Activated CD4-positive, alpha-beta T cell treated with anti-CD3 and anti-CD28 coated beads, Interleukin-2, amount 50 U/mL, for 48 hours (primary cell): ENCODE data around the gene SUSD2.
"Not testable (repeated sequence)": the region's sequence is repeated elsewhere in the genome, so short reads cannot be mapped to it uniquely, and the experiment has no call there.

Experiments
- DNase-seq, 2 experiments: peaks; one replicate each; pipeline ENCODE4 v3.0.0-alpha.2; 2020

The SUSD2 gene

DNA sequence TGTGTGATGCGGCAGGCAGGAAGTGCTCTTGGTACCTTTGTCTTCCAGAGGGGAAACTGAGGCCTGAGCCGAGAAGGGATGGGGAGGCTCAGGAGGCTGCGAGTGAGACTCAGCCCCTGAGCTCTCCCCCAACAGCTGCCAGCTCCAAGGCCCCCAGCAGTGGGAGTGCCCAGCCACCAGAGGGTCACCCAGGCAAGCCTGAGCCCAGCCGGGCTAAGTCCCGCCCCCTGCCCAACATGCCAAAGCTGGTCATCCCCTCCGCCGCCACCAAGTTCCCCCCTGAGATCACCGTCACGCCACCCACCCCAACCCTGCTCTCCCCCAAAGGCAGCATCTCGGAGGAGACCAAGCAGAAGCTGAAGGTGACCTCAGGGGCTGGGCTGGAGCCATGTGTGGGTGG is 3.8 kb upstream of the SUSD2 start:
- DNase-seq: no peak

DNA sequence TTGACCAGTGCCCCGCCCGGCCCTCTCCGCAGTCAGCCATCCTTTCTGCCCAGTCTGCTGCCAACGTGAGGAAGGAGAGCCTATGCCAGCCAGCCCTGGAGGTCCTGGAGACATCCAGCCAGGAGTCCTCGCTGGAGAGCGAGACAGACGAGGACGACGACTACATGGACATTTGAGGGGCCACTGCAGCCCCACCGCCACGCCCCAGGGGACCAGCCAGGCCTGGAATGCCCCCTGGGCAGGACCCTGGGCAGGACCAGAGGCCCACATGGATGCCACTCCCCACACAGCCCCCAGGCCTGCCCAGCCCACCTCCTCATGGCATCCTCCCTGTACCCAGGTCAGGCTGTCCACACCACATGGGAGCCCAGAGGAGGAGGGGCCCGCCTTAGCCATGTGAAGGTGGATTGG is 3.3 kb upstream of the SUSD2 start:
- no peak for DNase-seq

DNA sequence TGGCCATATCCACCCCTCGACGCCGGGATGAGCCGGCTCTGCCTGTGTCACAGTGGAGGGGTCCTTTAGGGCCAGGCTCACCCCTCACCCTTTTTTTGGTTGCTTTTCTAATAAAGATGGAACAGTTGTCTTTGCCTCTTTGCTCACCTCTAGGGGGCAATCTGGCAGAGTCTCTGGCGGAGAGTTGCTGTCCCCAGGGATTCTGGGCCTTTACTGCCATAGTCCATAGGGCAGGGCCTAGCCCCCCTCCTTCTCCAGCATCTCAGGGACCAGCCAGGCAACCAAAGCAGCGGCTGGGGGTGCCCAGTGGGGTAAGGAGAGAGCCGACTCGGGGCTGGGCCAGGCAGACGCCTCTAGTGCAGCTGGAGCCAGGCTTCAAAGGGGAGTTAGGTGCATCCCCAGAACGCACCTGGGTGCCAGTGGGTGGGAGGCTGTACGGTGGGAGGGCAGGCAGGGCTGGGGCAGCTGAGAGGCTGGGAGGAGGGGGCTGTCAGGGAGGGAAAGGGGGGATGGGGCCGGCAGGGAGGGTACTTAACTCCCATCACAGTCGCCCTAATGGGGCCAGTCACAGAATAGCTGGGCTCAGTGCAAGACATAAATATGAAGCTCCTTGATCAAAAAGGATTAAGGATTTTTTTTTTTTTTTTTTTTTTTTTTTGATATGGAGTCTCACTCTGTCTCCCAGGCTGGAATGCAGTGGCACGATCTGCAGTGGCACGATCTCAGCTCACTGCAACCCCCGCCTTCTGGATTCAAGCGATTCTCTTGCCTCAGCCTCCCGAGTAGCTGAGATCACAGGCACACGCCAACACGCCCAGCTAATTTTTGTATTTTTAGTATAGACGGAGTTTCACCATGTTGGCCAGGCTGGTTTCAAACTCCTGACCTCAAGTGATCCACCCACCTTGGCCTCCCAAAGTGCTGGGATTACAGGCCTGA is 2.5 kb upstream of the SUSD2 start:
- no peak for DNase-seq

DNA sequence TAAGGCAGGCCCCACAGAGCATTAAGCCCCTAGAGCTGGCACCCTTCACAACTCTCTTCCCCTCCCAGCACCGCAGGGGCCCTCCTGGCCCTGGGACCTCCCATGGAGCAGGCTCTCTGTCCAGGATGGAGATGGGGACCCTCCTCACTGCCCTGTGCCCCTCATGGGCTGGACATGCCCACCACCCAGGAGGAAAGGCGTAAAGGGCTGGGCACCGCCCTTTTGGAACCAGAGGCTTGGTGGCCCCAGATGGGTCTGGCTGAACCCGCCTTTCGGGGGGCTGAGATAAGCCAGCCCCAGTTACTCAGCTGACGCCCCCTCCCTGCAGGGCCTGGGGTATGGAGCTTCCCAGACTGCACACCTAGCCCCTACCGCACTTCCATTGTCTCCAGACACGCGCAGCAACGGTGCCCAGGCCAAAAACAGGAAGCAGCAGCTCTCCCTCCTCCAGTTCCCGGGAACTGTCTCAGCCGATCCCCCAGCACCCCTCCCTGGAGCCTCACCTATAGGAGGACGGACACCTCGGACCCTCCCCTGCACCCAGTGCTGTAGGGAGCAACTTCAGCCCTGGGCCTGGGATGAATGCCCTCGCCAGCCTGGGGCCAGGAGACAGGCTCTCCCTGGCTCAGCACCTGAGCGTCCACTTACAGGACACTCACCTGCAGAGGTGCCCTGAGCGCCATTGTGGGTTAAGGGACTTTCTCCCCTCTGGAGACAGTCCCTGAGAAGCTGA is 1.6 kb upstream of the SUSD2 start:
- DNase-seq: no peak

DNA sequence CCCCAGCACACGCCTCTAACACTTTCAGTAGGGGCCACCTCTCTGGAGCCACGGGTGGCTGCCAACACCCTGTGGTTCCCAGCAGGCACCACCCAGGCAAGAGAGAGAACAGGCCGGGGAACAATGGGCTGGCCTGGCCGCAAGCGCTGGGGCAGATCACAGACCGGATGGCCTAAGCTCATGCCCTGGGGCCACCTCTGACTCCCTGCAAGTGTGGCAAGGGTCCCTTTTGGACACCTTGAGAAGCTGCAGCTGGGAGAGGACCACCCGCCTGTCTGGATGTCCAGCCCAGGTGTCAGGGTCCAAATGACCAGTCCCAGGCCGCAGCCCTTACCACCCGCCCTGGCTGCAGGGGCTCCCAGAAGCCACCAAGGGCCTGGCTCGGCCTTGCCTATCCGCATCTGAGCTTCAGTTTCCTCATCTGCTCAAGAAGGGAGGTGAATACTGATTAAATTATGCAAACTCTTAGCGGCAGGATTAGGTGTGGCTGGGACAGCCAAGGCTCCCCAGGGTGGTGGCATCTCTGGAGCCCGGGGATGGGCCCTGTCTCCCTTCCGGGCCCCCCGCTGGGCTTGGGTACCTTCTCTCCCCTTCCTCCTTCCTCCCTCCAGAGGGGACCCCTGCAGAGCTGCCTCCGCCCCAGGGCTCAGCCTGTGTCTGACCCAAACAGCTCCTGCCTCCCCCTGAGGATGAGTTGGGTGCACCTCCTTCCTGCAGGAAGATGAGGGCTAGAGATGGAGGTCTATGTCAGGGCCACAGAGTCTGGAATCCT is 785 bp upstream of the SUSD2 start:
- no peak for DNase-seq

DNA sequence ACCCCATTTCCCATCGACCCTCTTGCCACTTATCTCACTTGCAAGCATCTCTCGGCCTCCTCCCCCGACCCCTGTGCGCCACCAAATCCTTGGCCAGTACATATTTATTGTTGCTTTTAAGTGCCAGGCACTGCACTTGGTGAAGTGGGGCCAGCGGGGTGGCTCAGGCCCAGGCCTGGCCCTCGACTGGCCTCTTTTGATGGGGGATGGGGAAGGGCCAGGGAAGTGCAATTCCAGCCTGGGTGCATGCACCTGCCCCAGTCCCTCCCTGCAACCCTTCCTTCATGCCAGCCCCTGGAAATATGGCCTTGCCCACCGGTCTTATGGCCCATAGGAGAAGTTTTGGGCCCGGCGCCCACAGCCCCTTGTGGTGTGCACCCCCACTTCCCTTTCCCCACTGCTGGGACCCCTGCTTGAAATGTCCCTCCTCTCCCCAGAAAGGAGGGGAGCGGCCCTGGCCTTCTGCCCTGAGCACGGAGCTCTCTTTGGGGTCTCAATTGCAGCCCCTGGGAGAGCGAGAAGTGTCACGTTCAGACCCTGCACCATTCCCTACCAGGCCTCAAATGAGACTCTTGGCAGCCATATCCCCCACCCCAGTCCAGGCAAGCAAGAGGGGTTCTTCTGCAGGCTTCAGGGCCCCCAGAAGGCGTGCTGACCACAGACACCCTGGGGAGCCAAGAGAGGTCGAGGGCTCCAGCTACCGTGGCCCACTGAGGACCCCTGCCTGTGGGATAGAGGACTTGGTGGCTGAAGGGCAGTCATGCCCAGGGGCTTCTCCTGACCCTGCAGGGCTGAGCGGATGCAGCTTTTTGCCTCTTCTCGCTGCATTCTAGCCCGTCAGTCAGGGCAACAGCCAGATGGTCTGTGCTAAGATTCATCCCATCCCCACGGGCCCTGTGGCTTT is 961 bp downstream of the SUSD2 start:
- no peak for DNase-seq

DNA sequence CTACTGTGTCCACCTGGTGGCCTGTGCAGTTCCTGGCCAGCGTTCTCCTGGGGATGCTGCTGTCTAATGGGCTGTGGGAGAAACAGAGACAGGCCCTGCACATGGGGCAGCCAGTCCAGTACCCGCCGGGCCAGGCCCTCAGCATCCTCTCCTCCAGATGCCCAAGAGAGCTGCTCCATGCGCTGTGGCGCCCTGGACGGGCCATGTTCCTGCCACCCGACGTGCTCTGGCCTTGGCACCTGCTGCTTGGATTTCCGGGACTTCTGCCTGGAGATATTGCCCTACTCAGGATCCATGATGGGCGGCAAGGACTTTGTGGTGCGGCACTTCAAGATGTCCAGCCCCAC is 1.6 kb downstream of the SUSD2 start:
- DNase-seq: not testable (repeated sequence)

DNA sequence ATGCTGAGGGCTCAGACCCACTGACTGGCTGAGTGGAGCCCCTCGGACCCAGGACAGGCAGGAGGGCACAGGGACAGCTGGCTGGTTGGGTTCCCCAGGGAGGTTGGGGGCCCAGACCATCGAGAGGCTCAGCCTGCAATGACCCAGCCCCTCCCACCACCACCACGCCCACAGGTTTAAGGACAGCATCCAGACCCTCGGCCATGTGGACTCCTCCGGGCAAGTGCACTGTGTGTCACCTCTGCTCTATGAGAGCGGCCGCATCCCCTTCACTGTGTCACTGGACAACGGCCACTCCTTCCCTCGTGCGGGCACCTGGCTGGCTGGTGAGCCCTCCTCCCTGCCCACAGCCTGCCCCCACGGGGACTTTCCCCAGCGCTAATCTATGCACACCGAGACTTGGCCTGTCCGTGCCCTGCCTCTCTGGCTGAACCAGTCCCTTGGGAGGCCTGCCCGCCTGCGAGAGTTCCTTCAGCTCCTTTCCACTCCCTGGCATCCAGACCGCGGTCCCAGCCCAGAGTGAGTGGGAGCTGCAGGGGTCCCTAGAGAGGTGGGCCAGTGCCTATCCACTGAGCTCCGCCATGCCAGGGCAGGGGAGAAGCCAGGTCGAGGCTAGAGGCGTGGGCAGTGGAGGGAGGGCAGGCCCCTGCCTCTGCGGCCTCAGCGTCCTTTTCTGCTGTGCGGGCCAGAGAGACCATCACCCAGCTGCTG is 2.2 kb downstream of the SUSD2 start:
- DNase-seq: no peak

DNA sequence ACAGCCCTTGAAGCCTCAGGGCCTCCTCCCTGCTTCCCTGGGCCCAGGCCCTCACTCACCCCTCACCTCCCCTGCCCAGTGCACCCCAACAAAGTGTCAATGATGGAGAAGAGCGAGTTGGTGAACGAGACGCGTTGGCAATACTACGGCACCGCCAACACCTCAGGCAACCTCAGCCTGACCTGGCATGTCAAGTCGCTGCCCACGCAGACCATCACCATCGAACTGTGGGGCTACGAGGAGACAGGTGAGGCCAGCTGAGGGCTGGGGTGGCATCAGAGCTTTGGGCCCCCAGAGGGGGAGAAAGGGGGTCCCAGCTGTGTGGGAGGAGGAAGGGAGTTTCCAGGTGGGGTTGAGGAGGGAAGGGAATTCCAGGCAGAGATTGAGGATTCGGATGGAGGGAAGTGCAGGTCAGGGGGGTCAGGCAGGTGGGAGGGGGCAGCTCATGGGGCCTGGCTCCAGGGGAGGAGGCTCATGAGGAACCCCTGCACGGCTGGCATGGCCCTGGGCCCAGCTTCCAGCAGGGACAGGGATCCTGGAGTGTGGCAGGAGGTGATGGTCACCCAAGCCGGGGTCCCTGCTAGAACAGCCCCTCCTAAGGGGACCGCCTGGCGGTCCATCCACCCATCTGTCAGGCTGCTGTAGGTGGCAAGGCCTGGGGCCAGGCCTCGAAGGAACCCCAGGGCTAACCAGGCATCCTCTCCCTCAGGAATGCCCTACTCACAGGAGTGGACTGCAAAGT is 2.9 kb downstream of the SUSD2 start:
- no peak for DNase-seq

DNA sequence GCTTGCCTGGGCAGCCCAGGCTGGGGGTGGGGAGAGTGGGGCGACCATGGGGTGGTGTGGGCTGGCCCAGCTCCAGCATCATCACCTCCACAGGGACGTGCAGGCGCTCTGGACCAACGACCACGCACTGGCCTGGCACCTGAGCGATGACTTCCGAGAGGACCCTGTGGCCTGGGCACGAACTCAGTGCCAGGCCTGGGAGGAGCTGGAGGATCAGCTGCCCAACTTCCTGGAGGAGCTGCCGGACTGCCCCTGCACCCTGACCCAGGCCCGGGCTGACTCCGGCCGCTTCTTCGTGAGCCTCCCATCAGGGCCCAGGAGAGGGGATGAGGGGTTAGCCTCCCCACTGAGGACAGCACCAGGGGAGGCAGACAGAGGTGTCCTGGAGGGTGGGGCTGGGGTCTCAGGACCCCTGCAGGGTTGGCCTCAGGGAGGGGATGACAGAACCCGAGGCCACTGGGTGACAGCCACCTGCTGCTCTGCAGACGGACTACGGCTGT is 3.8 kb downstream of the SUSD2 start:
- no peak for DNase-seq

DNA sequence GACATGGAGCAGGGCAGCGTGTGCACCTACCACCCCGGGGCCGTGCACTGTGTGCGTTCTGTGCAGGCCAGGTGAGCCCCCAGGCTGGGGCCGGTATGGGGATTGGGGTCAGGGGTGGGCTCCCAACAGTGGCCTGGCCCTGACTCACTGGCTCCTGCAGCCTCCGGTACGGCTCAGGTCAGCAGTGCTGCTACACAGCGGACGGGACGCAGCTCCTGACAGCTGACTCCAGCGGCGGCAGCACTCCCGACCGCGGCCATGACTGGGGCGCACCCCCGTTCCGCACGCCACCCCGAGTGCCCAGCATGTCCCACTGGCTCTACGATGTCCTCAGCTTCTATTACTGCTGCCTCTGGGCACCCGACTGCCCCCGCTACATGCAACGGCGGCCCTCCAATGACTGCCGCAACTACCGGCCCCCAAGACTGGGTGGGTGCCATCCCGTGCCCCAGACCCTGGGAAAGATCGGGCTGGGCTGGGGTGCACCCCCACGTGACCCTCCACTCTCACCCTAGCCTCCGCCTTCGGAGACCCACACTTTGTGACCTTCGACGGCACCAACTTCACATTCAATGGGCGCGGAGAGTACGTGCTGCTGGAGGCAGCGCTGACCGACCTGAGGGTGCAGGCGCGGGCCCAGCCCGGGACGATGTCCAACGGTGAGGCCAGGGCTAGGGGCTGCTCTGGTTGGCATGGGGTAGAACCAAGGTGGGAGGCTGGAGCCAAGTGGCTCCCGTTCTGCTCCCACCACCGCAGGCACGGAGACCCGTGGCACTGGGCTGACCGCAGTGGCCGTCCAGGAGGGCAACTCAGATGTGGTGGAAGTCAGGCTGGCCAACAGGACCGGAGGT is 4.4 kb downstream of the SUSD2 start:
- no peak for DNase-seq

DNA sequence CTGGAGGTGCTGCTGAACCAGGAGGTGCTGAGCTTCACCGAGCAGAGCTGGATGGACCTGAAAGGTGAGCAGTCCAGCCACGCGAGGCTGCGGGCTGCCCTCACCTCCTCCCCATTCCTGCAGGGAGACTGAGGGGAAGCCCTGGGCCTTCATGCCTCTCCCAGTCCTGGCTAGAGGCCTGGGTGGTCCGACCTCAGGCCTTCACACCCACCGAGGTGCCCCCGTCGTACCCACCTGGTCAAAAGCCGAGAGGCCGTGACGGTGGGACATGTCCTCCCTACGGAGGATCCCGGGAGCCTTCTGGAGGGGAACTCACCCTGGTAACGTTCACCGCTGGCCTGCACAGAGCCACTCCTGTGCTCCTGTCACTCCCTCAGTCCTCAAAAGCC is 5.1 kb downstream of the SUSD2 start:
- no peak for DNase-seq

DNA sequence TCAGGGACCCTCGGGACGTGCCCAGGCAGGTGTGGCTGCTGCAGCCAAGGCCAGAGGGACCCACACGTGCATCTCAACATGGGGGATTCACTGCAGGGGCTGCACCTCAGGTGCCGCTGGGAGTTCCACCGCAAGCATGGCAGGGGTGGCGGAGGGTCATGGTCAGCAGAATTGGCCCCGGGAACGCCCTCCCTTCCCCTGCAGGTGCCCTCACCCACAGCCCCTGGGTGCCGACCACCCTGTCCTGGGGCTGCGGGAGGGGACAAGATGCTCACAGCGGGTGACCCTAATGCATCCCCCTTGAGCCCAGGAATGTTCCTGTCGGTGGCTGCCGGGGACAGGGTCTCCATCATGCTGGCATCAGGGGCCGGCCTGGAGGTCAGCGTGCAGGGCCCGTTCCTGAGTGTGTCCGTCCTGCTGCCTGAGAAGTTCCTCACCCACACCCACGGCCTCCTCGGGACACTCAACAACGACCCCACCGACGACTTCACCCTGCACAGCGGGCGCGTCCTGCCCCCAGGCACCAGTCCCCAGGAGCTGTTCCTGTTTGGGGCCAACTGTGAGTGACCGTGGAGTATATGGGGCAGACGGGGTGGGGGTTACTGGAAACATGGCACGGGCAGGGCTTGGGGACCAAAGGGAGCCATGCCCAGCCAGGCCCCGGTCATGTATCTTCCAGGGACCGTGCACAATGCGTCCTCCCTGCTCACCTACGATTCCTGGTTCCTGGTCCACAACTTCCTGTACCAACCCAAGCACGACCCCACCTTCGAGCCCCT is 5.8 kb downstream of the SUSD2 start:
- no peak for DNase-seq

DNA sequence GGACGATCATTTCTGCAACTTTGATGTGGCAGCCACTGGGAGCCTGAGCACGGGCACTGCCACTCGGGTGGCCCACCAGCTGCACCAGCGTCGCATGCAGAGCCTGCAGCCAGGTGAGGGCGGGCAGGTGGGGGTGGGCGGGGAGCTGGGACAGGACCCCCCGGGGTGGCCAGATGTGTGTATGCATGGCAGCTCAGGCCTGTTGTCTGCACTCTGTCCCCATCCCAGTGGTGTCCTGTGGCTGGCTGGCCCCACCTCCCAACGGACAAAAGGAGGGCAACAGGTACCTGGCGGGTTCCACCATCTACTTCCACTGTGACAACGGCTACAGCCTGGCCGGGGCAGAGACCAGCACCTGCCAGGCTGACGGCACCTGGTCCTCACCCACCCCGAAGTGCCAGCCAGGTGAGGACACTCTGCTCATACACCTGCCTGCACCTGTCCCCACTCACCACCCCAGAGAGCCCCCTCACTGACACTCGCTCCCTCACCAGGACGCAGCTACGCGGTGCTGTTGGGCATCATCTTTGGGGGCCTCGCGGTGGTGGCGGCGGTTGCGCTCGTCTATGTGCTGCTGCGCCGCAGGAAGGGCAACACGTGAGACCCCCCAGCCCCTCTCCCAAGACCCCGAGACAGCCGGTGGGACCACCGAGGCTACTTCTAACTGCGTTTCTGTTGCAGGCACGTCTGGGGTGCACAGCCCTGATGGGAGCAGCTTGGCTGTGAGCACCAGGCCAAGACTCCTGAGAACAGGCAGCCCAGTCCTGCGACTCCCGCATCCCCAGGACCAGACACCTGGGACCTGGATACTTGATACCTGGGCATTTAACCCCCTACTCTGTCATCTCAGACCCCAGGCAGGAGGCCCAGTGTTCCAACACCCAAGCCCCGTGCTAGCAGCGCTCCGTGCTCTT is 6.7 kb downstream of the SUSD2 start:
- no peak for DNase-seq

DNA sequence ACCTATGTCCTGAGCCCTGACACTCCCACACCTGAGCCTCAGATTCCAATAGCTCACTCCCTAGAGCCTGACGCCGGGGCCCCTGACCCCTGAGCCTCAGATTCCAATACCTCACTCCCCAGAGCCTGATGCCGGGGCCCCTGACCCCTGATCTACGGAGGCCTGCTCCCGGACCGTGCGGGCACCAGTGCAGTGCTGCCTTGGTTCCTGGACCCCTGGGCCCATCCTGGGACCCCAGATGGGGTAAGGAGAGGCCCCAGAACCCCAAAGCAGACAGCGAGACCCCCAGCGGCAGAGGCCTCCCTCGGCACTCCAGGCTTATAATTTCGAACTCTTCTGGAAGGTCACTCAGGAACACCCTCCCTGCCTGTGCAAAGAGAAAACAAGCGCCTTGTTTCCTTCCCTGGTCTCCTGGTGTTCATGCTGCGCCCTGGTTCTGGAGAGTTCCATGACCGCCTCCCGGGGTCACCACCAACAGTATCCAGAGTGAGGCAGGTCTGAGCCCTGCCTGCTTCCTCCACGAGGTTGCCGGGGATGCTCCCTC is 7.5 kb downstream of the SUSD2 start:
- DNase-seq: no peak

DNA sequence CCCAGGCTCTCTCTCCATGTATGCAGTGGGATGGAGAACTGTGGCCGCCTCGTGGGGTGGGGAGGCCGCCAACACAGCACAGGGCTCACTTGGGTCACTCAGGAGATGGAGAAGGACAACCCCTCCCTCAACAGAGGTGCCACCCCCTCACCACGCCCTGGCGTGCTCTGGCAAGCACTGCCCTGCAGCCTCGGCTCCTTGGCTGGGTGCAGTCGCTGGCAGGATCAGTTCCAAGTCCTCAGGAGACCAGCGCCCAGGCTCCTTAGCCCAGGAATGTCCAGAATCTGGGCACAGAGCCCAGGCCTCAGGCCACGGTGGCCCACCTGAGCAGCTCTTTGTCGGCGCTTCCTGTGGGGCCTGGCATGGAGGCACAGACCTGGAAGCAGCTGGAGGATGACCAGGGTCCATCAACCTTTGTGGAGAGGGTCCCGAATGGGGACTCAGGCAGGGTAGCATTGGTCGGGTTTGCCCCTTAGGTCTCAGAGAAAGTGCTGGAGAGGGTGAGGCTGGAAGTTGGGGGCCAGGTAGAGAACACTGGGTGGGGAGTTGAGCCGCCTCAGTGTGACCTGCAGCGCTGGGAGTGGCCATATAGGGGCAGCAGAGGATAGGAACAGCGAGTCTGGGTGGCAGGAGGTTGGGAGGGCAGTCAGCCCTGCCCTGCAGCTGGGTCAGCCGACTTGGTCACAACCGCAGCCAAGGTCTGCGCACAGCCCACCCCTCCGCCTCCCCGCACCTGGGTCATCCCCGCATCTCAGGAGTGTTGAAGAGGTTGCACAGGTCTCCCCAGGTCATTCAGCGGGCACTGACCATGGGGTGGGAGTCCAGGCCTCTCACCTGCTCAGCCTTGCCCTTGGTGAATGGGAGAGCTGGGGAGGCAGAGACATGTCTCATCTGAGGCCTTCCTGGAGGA is 8.2 kb downstream of the SUSD2 start:
- DNase-seq: peak; percentile 65 to 70

DNA sequence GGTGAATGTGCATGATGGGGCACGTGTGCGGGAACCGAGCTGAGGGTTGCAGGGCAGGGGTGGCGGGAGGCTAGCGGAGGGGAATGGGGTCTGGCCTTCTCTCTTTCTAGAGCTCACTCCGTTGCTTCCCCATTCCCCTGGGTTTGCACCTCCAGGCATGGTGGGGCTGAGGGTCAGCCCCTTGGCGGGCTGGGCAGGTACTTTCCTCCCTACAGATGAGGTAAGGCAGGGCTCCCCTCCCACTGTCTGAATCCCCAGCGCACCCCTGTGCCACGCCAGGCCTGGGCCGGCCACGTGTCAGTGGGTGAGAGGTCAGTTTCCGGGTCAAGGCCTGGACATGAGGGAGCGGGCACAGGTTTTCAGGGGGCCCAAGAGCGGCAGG is 8.9 kb downstream of the SUSD2 start:
- no peak for DNase-seq
